IMR-90 (cell line): ENCODE measurements around the gene TMED4. TPM values are rescaled to one million over a fixed set of nuclear protein-coding genes. Genes with fewer than 3 reads are reported as not detected.

Source experiments
- ATAC-seq: fragments of 200-7000 bp; cut with Tn5 transposase; 2 replicates; pipeline ENCODE4 v1.9.1; 2020; ENCODE audit warnings: low read depth, mild to moderate bottlenecking, moderate library complexity
- BruUV-seq: library from RNA; stranded (reverse); fragments of 400-500 nt; replicated peaks from 2 replicates; lab custom pipeline; 2021; lab: Mats Ljungman, UMichigan
- CTCF ChIA-PET: fragments of 300-600 bp; formaldehyde crosslinking; extraction: SDS; loops from one replicate; lab custom pipeline; 2021; ENCODE audit warnings: antibody characterized with exemption; lab: Yijun Ruan, JAX
- POLR2A ChIA-PET: fragments of 300-600 bp; sonication (Branson Sonifier 250); formaldehyde crosslinking; loops from one replicate; lab custom pipeline; 2022; ENCODE audit warnings: antibody characterized with exemption; ENCODE audit not compliant: unreplicated experiment; lab: Charles Lee
- DNase-seq: peaks from one replicate; pipeline ENCODE4 v3.0.0; 2013
- H2AFZ ChIP-seq: replicated peaks from 2 replicates; pipeline ENCODE3; 2013; ENCODE audit warnings: low read length, mild to moderate bottlenecking; ENCODE audit not compliant: poor library complexity
- H2AK5ac ChIP-seq: 2 replicates; pipeline ENCODE4 v1.6.1; 2013; ENCODE audit warnings: low read depth, low read length, inconsistent platforms
- H2AK9ac ChIP-seq: replicated peaks from 2 replicates; pipeline ENCODE3; 2013; ENCODE audit warnings: mild to moderate bottlenecking, low read depth, low read length, moderate library complexity; ENCODE audit not compliant: poor library complexity
- H2BK120ac ChIP-seq: 2 replicates; pipeline ENCODE4 v1.6.1; 2013; ENCODE audit warnings: low read depth, low read length, inconsistent platforms
- H2BK15ac ChIP-seq: 3 replicates; pipeline ENCODE4 v1.6.1; 2013; ENCODE audit warnings: low read depth, low read length, inconsistent platforms
- H2BK20ac ChIP-seq: 2 replicates; pipeline ENCODE4 v1.6.1; 2013; ENCODE audit warnings: low read depth, mild to moderate bottlenecking, inconsistent platforms, low read length, moderate library complexity
- H2BK5ac ChIP-seq: 2 replicates; pipeline ENCODE4 v1.6.1; 2013; ENCODE audit warnings: mild to moderate bottlenecking, low read depth, low read length, inconsistent platforms; ENCODE audit not compliant: poor library complexity, severe bottlenecking
- H3K14ac ChIP-seq: replicated peaks from 2 replicates; pipeline ENCODE4 v1.6.1; 2013; ENCODE audit warnings: low read depth, low read length, inconsistent platforms
- H3K18ac ChIP-seq: 2 replicates; pipeline ENCODE4 v1.6.1; 2013; ENCODE audit warnings: low read depth, low read length, control low read depth
- H3K23ac ChIP-seq: 2 replicates; pipeline ENCODE4 v1.6.1; 2013; ENCODE audit warnings: low read depth, low read length, inconsistent platforms
- H3K27ac ChIP-seq: 2 replicates; pipeline ENCODE4 v1.5.1; 2013; ENCODE audit warnings: mild to moderate bottlenecking, control low read depth, low read length; ENCODE audit not compliant: insufficient read depth
- H3K27me3 ChIP-seq: 2 replicates; pipeline ENCODE4 v1.6.1; 2013; ENCODE audit warnings: low read length; ENCODE audit not compliant: control insufficient read depth, insufficient read depth
- H3K36me3 ChIP-seq: 2 replicates; pipeline ENCODE4 v1.6.1; 2013; ENCODE audit warnings: low read length, mixed read lengths; ENCODE audit not compliant: control insufficient read depth, insufficient read depth
- H3K4ac ChIP-seq: 2 replicates; pipeline ENCODE4 v1.6.1; 2013; ENCODE audit warnings: low read depth, low read length, inconsistent platforms
- H3K4me1 ChIP-seq: 2 replicates; pipeline ENCODE4 v1.6.1; 2013; ENCODE audit warnings: low read length, mixed read lengths; ENCODE audit not compliant: control insufficient read depth, insufficient read depth
- H3K4me2 ChIP-seq: 2 replicates; pipeline ENCODE4 v1.6.1; 2013; ENCODE audit warnings: low read depth, mild to moderate bottlenecking, control low read depth, low read length, moderate library complexity
- H3K4me3 ChIP-seq: 2 replicates; pipeline ENCODE4 v1.5.1; 2013; ENCODE audit warnings: low read depth, mild to moderate bottlenecking, control low read depth, low read length, moderate library complexity; ENCODE audit not compliant: insufficient read depth
- H3K56ac ChIP-seq: 2 replicates; pipeline ENCODE4 v1.6.1; 2013; ENCODE audit warnings: low read length, inconsistent platforms; ENCODE audit not compliant: insufficient read depth; ENCODE audit errors: extremely low read depth
- H3K79me1 ChIP-seq, 2 experiments: 2 replicates each; pipeline ENCODE4 v1.6.1; 2013; ENCODE audit warnings: low read length in 2 of 2, inconsistent platforms in 1 of 2, low read depth in 1 of 2
- H3K9ac ChIP-seq: 2 replicates; pipeline ENCODE4 v1.6.1; 2013; ENCODE audit warnings: low read depth, low read length, control low read depth
- H3K9me1 ChIP-seq: 2 replicates; pipeline ENCODE4 v1.6.1; 2013; ENCODE audit warnings: low read length, inconsistent platforms; ENCODE audit not compliant: insufficient read depth
- H3K9me3 ChIP-seq: 2 replicates; pipeline ENCODE4 v1.6.1; 2013; ENCODE audit warnings: low read length; ENCODE audit not compliant: control insufficient read depth, insufficient read depth
- H4K20me1 ChIP-seq: 2 replicates; pipeline ENCODE4 v1.6.1; 2013; ENCODE audit warnings: low read length, inconsistent platforms; ENCODE audit not compliant: insufficient read depth
- H4K5ac ChIP-seq: 2 replicates; pipeline ENCODE4 v1.6.1; 2013; ENCODE audit warnings: mild to moderate bottlenecking, low read depth, low read length, control low read depth
- H4K8ac ChIP-seq, 2 experiments: 2 replicates each; pipeline ENCODE4 v1.6.1; 2013; ENCODE audit warnings: low read depth in 2 of 2, low read length in 2 of 2, control low read depth in 1 of 2, inconsistent platforms in 1 of 2
- H4K91ac ChIP-seq: 2 replicates; pipeline ENCODE4 v1.6.1; 2013; ENCODE audit warnings: low read depth, low read length, inconsistent platforms; ENCODE audit not compliant: insufficient read depth
- CTCF ChIP-seq: conservative IDR thresholded peaks from 2 replicates; pipeline ENCODE4 v1.5.1; 2012; ENCODE audit warnings: mild to moderate bottlenecking, low read depth, low read length, improper control_type of control experiment
- ELK1 ChIP-seq: fragments of 150-350 bp; IDR thresholded peaks from 2 replicates; pipeline ENCODE4 v1.6.1; 2016; ENCODE audit warnings: low read depth, mild to moderate bottlenecking, low read length, moderate library complexity, borderline replicate concordance
- NFE2L2 ChIP-seq: fragments of 150-350 bp; IDR thresholded peaks from 2 replicates; pipeline ENCODE4 v1.6.1; 2016; ENCODE audit warnings: low read depth, mild to moderate bottlenecking, low read length
- RAD21 ChIP-seq: IDR thresholded peaks from 2 replicates; pipeline ENCODE4 v1.6.1; 2012; ENCODE audit warnings: low read length, improper control_type of control experiment
- USF2 ChIP-seq: fragments of 150-350 bp; IDR thresholded peaks from 2 replicates; pipeline ENCODE4 v1.6.1; 2017; ENCODE audit warnings: mild to moderate bottlenecking, antibody characterized with exemption, low read length, low read depth
- WGBS, 2 experiments: methylation state at CpG; one replicate each; pipeline versions ENCODE4 v1.1.5 to v1.1.7; 2013; ENCODE audit warnings: missing lambda C conversion rate in 2 of 2; ENCODE audit not compliant: insufficient read length in 1 of 2; ENCODE audit errors: extremely low coverage in 2 of 2; 5-methylcytosine and 5-hydroxymethylcytosine counted together
- dilution Hi-C: fragments of 300-500 bp; cut with HindIII; formaldehyde crosslinking; loops from one replicate; pipeline ENCODE4 v1.14.3; 2018; ENCODE audit warnings: low sequenced_read_pairs; ENCODE audit not compliant: unreplicated experiment
- in situ Hi-C: fragments of 300-500 bp; cut with MboI; formaldehyde crosslinking; loops from 3 replicates; pipeline ENCODE4 v1.14.3; 2019; ENCODE audit warnings: low sequenced_read_pairs, inconsistent platforms, mixed read lengths
- intact Hi-C: fragments of 100-400 bp; cut with micrococcal nuclease; formaldehyde crosslinking; loops from 2 replicates; pipeline ENCODE4 v1.10.0; 2022
- polyA plus RNA-seq, 3 experiments: library from polyadenylated mRNA; depleted of rRNA; stranded (reverse); fragments of >200 nt; gene quantifications; 2 replicates each; pipeline ENCODE4 v1.2.3, GENCODE V29; 2012; ENCODE audit warnings: low replicate concordance in 1 of 3
- total RNA-seq: library from RNA; depleted of rRNA; stranded (reverse); fragments of >200 nt; gene quantifications from 2 replicates; pipeline ENCODE4 v1.2.3, GENCODE V29; 2012

TMED4 gene
- total and polyA plus RNA-seq, 2 of the 4 experiments (the other 2 are of a cell fraction) = 58.6 to 92.7 TPM

- 82% methylated on average over 2 of the region's 7 CpGs; no CpG with 5 or more reads in 1 of the 2 experiments for WGBS, 2 experiments
- in situ Hi-C loops = loop anchor here (10.0 kb wide), 1 partner anchor 317 kb away; no protein-coding TSS in a partner anchor
Observed at GRCh38 chr7:44561962-44562621, 19.9 kb downstream of the TMED4 start.

More at GRCh38 chr7:44561962-44562621, 19.9 kb downstream of the TMED4 start:
- Histone ChIP-seq H4K8ac (no peak overlapping the region), H3K56ac (no peak overlapping the region), H3K18ac (no peak overlapping the region), H2AK9ac (peak overlapping the region; percentile 68), H3K23ac (no peak overlapping the region), H2BK15ac (no peak overlapping the region), H3K9me1 (peaks cover 6% of the 10 kb centered on the region; the same call in 1 of the 2 replicates), H3K27me3 (no peaks in the 10 kb centered on the region), H3K27ac (no peak overlapping the region), H3K14ac (no peak overlapping the region), H4K20me1 (peaks cover 20% of the 10 kb centered on the region), H3K4me2 (no peak overlapping the region), H2AFZ (peak overlapping the region; percentile 33), H2BK20ac (no peak overlapping the region), H2BK5ac (no peak overlapping the region), H4K5ac (no peak overlapping the region), H3K9ac (no peak overlapping the region), H2AK5ac (peak overlapping the region; percentile 43; the same call in 1 of the 2 replicates), H3K4me3 (no peak overlapping the region), H3K9me3 (no peaks in the 10 kb centered on the region), H3K4ac (no peak overlapping the region), H3K79me1 (peaks cover 0 to 18% of the 10 kb centered on the region in 2 experiments; a peak in 2 of 4 replicates), H3K4me1 (peaks cover 2% of the 10 kb centered on the region; the same call in 1 of the 2 replicates), H4K91ac (no peak overlapping the region), H2BK120ac (no peak overlapping the region), H3K36me3 (peaks cover 26% of the 10 kb centered on the region)
- peak; percentile 44 for ATAC-seq
- TF ChIP-seq RAD21 (no peak), USF2 (no peak), NFE2L2 (no peak), CTCF (no peak), ELK1 (no peak)
- intact Hi-C loops = no loop called here
- CTCF ChIA-PET = no interaction called here
- dilution Hi-C loops = no loop called here
- DNase-seq = peak; percentile 54
- no TSS peak for BruUV-seq
- POLR2A ChIA-PET = no interaction called here
